HEK293 (cell line): Measurements from ENCODE around the gene MMP15.

Source experiments
- CTCF ChIA-PET: fragments of 350-600 bp; formaldehyde crosslinking; extraction: SDS; loops from one replicate; lab custom pipeline; 2021; ENCODE audit warnings: antibody characterized with exemption; lab: Yijun Ruan, JAX
- POLR2A ChIA-PET: fragments of 300-600 bp; formaldehyde crosslinking; extraction: SDS; loops from one replicate; lab custom pipeline; 2020; ENCODE audit warnings: antibody characterized with exemption, inconsistent platforms; lab: Yijun Ruan, JAX
- H3K27ac ChIP-seq: fragments of 200-500 bp; sonication (Bioruptor generic); 2 replicates; pipeline ENCODE4 v1.5.1; 2014; ENCODE audit warnings: low read depth, low read length, control low read depth, inconsistent platforms; ENCODE audit errors: extremely low read depth
- H3K36me3 ChIP-seq, 2 experiments: fragments of 200-500 bp in 1 of 2; sonication (Bioruptor generic) in 1 of 2; 1 replicate in 1 of 2; 2 replicates in 1 of 2; pipeline ENCODE4 v1.5.1; 2014 to 2017; ENCODE audit warnings: inconsistent platforms in 2 of 2, low read length in 2 of 2; ENCODE audit not compliant: control insufficient read depth in 2 of 2, insufficient read depth in 1 of 2
- H3K4me1 ChIP-seq: fragments of 200-500 bp; sonication (Bioruptor generic); 2 replicates; pipeline ENCODE4 v1.5.1; 2014; ENCODE audit warnings: mild to moderate bottlenecking, low read length, inconsistent platforms; ENCODE audit not compliant: control insufficient read depth, insufficient read depth
- H3K4me3 ChIP-seq: 2 replicates; pipeline ENCODE4 v1.5.1; 2011; ENCODE audit warnings: low read depth, mild to moderate bottlenecking, control low read depth, low read length, moderate library complexity
- H3K9me3 ChIP-seq: fragments of 200-500 bp; sonication (Bioruptor generic); 2 replicates; pipeline ENCODE4 v1.5.1; 2014; ENCODE audit warnings: low read depth, low read length, inconsistent platforms; ENCODE audit not compliant: control insufficient read depth, insufficient read depth
- GLIS1 ChIP-seq: fragments of 450-650 bp; formaldehyde crosslinking; IDR thresholded peaks from 2 replicates; pipeline ENCODE4 v1.5.1; 2016; ENCODE audit warnings: missing biosample characterization, missing genetic modification characterization
- MYNN ChIP-seq: fragments of 450-650 bp; formaldehyde crosslinking; IDR thresholded peaks from 2 replicates; pipeline ENCODE4 v1.5.1; 2016; ENCODE audit warnings: missing biosample characterization, missing genetic modification characterization, borderline replicate concordance
- SALL2 ChIP-seq: fragments of 450-650 bp; formaldehyde crosslinking; IDR thresholded peaks from 2 replicates; pipeline ENCODE4 v1.5.0; 2017; ENCODE audit warnings: missing biosample characterization, mild to moderate bottlenecking, missing genetic modification characterization, borderline replicate concordance
- SP2 ChIP-seq: fragments of 450-650 bp; formaldehyde crosslinking; IDR thresholded peaks from 2 replicates; pipeline ENCODE4 v1.5.1; 2016; ENCODE audit warnings: missing biosample characterization, missing genetic modification characterization
- ZBTB20 ChIP-seq: fragments of 450-650 bp; formaldehyde crosslinking; IDR thresholded peaks from 2 replicates; pipeline ENCODE4 v1.5.1; 2016; ENCODE audit warnings: missing biosample characterization, missing genetic modification characterization
- ZBTB48 ChIP-seq: fragments of 450-650 bp; formaldehyde crosslinking; IDR thresholded peaks from 2 replicates; pipeline ENCODE4 v1.5.1; 2016; ENCODE audit warnings: missing biosample characterization, missing genetic modification characterization
- ZFP3 ChIP-seq: fragments of 450-650 bp; formaldehyde crosslinking; IDR thresholded peaks from 2 replicates; pipeline ENCODE4 v1.5.1; 2016; ENCODE audit warnings: low read depth, missing biosample characterization, missing genetic modification characterization
- ZIC2 ChIP-seq: fragments of 450-650 bp; formaldehyde crosslinking; IDR thresholded peaks from 2 replicates; pipeline ENCODE4 v1.5.1; 2016; ENCODE audit warnings: missing biosample characterization, missing genetic modification characterization
- ZNF2 ChIP-seq: fragments of 450-650 bp; formaldehyde crosslinking; IDR thresholded peaks from 2 replicates; pipeline ENCODE4 v1.5.1; 2016; ENCODE audit warnings: missing biosample characterization, missing genetic modification characterization
- ZNF274 ChIP-seq, 2 experiments: fragments of 200-500 bp in 1 of 2; fragments of 450-650 bp in 1 of 2; sonication (Bioruptor generic) in 1 of 2; formaldehyde crosslinking in 1 of 2; IDR thresholded peaks; 2 replicates each; pipeline versions ENCODE4 v1.5.1 to v1.6.1; 2014 to 2016; ENCODE audit warnings: borderline replicate concordance in 1 of 2, inconsistent platforms in 1 of 2, low read length in 1 of 2, missing biosample characterization in 1 of 2, missing genetic modification characterization in 1 of 2
- ZNF654 ChIP-seq: fragments of 450-650 bp; formaldehyde crosslinking; IDR thresholded peaks from 2 replicates; pipeline ENCODE4 v1.5.1; 2016; ENCODE audit warnings: low read depth, missing biosample characterization, missing genetic modification characterization
- TF ChIP-seq, protein P1 (sequence below): fragments of 450-650 bp; formaldehyde crosslinking; IDR thresholded peaks from 2 replicates; pipeline ENCODE4 v1.5.1; 2016; ENCODE audit warnings: missing biosample characterization, missing genetic modification characterization

MMP15 gene

DNA sequence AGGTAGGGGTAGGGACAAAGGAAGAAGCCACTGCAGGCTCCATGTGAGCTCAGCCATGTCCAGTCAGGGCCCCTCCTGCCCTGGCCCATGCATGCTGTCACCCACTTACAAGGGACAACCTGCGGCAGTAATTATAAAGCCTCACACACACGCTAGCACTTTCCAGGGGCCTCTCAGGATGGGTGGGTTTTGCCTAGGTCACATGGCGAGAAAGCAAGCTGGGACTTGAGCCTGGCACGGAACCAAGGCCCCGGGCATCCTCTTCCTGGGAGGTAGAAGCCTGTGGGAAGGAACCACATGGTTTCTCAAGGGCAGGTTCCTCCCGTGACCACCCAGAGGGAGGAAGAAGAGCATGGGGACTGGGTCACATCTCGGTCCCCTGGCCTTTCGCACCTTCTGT lies 32.1 kb upstream of the MMP15 start:
- Histone ChIP-seq H3K4me3 (no peak overlapping the region), H3K27ac (no peak overlapping the region), H3K36me3 (peaks cover 0 to 40% of the 10 kb centered on the region in 2 experiments; a peak in 1 of 3 replicates), H3K4me1 (no peaks in the 10 kb centered on the region), H3K9me3 (no peaks in the 10 kb centered on the region)
- CTCF ChIA-PET: interaction anchor here (0.6 to 0.7 kb wide), 3 partner anchors 103 to 1046 kb away, joined by 3 read pairs; no protein-coding TSS in a partner anchor
- POLR2A ChIA-PET: interaction anchor here (1.2 kb wide), 1 partner anchor 9 kb away, joined by 4 read pairs; no protein-coding TSS in a partner anchor
- TF ChIP-seq ZBTB48 (no peak), ZIC2 (tag by site-specific recombination) (peak; percentile 97), SP2 (tag by site-specific recombination) (peak; percentile 37), ZBTB20 (tag by site-specific recombination) (peak; percentile 75), GLIS1 (tag by site-specific recombination) (peak; percentile 92), SALL2 (tag by site-specific recombination) (no peak), ZFP3 (no peak)
- TF ChIP-seq, protein P1, sequence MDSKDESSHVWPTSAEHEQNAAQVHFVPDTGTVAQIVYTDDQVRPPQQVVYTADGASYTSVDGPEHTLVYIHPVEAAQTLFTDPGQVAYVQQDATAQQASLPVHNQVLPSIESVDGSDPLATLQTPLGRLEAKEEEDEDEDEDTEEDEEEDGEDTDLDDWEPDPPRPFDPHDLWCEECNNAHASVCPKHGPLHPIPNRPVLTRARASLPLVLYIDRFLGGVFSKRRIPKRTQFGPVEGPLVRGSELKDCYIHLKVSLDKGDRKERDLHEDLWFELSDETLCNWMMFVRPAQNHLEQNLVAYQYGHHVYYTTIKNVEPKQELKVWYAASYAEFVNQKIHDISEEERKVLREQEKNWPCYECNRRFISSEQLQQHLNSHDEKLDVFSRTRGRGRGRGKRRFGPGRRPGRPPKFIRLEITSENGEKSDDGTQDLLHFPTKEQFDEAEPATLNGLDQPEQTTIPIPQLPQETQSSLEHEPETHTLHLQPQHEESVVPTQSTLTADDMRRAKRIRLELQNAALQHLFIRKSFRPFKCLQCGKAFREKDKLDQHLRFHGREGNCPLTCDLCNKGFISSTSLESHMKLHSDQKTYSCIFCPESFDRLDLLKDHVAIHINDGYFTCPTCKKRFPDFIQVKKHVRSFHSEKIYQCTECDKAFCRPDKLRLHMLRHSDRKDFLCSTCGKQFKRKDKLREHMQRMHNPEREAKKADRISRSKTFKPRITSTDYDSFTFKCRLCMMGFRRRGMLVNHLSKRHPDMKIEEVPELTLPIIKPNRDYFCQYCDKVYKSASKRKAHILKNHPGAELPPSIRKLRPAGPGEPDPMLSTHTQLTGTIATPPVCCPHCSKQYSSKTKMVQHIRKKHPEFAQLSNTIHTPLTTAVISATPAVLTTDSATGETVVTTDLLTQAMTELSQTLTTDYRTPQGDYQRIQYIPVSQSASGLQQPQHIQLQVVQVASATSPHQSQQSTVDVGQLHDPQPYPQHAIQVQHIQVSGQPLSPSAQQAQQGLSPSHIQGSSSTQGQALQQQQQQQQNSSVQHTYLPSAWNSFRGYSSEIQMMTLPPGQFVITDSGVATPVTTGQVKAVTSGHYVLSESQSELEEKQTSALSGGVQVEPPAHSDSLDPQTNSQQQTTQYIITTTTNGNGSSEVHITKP (tag by site-specific recombination): peak; percentile 67

DNA sequence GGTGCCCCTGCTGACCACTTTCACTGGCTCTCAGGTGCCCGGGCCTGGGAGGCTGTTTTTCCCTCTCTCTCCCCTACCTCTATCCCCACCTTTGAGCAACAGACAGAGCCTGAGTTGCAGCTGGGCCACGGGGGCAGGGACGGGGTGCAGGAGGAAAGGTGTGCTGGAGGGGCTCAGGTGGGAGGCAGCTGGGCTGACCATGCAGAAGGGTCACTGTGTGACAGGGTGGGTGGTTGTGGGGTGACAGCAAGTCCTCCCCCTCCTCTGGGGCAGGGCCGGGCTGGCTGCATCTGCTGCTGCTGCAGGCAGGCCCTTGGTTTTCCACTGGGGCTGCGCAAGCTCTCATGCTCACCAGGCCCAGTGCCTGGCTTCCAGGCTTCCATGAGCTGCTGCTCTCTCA lies 31.7 kb upstream of the MMP15 start:
- ChIA-PET POLR2A (interaction anchor here (1.2 kb wide), 1 partner anchor 9 kb away, joined by 4 read pairs; no protein-coding TSS in a partner anchor), CTCF (interaction anchor here (0.6 to 0.7 kb wide), 3 partner anchors 103 to 1047 kb away, joined by 3 read pairs; no protein-coding TSS in a partner anchor)
- no peak overlapping the region for H3K27ac ChIP-seq
- H3K36me3 ChIP-seq: peaks cover 0 to 40% of the 10 kb centered on the region in 2 experiments; a peak in 1 of 3 replicates
- no peaks in the 10 kb centered on the region for H3K9me3 ChIP-seq
- TF ChIP-seq MYNN (tag by site-specific recombination): no peak
- TF ChIP-seq, protein P1 (tag by site-specific recombination): 0 out of 2 replicates have a peak, but pooled peaks have one; percentile 1
- H3K4me1 ChIP-seq: no peaks in the 10 kb centered on the region
- H3K4me3 ChIP-seq: no peak overlapping the region

DNA sequence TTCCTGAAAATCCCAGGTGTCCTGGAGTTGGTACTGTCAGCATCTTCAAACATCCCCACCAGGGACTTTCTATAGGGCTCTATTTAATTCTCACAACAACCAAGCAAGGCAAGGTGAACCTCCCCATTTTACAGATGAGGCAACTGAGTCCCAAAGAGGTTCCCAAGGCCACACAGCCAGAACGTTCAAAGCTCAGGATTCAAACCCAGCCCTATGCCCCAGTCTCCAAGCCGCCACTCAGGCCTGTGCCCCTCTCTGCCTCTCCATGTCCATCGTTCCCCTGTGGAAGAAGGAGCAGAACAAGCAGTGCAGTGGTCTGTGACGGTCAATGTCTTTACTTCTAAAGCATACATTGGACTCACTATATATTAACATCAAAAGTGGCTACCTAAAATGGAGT lies 31.2 kb upstream of the MMP15 start:
- CTCF ChIA-PET: no interaction called here

More for the DNA sequence above, 31.2 kb upstream of the MMP15 start:
- Histone ChIP-seq H3K36me3 (peaks cover 0 to 40% of the 10 kb centered on the region in 2 experiments; a peak in 1 of 3 replicates), H3K9me3 (no peaks in the 10 kb centered on the region), H3K27ac (no peak overlapping the region), H3K4me3 (no peak overlapping the region), H3K4me1 (no peaks in the 10 kb centered on the region)
- TF ChIP-seq ZNF2 (tag by site-specific recombination) (no peak), ZNF274 (IDR thresholded peaks at IDR 0.05; ENCODE audit: low read length) (no peak), ZNF274 (tag by site-specific recombination; IDR thresholded peaks at IDR 0.05; ENCODE audit: borderline replicate concordance) (no peak), ZNF654 (no peak)
- POLR2A ChIA-PET: interaction anchor here (1.2 kb wide), 1 partner anchor 10 kb away, joined by 4 read pairs; no protein-coding TSS in a partner anchor
